Activated T-cell treated with anti-CD3 and anti-CD28 coated beads, Interleukin-2, amount 50 U/mL, for 24 hours (primary cell): ENCODE measurements around the gene CNTNAP2.
"Not testable (repeated sequence)": the region's sequence is repeated elsewhere in the genome, so short reads cannot be mapped to it uniquely, and the experiment has no call there.

Experiments
- DNase-seq: peaks from one replicate; pipeline ENCODE4 v3.0.0-alpha.2; 2020
- H3K27ac Mint-ChIP-seq: 2 replicates; pipeline ENCODE4 v1.8.0; 2020; ENCODE audit warnings: mild to moderate bottlenecking, mixed read lengths
- H3K27me3 Mint-ChIP-seq: 2 replicates; pipeline ENCODE4 v1.8.0; 2020; ENCODE audit warnings: mixed read lengths
- H3K36me3 Mint-ChIP-seq: 2 replicates; pipeline ENCODE4 v1.8.0; 2020; ENCODE audit warnings: low read depth, mixed read lengths
- H3K4me1 Mint-ChIP-seq: 2 replicates; pipeline ENCODE4 v1.8.0; 2020; ENCODE audit warnings: low read depth, mixed read lengths
- H3K4me3 Mint-ChIP-seq: 2 replicates; pipeline ENCODE4 v1.8.0; 2020; ENCODE audit warnings: mild to moderate bottlenecking, moderate library complexity, mixed read lengths
- H3K9me3 Mint-ChIP-seq: 2 replicates; pipeline ENCODE4 v1.8.0; 2020; ENCODE audit warnings: mixed read lengths

Gene CNTNAP2

DNA sequence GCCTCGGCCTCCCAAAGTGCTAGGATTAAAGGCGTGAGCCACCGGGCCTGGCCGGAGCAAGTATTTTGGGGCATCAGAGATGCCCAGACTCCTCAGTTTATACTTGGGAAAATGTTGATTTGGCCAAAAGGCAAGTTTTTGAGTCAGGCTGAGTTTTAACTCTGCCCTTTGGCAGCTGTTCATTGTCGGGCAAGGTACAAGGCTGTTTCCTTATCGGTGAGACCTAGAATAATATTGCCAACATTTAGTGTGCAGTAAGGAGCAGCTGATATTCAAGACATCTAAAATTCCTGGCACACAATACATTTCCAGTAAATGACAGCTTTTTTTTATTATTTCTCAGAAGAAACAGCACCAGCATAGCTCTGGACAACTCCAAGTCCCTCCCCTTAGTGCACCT is 2326.3 kb downstream of the CNTNAP2 start:
- Mint-ChIP-seq H3K36me3 (no peaks in the 10 kb centered on the region), H3K27ac (no peak overlapping the region), H3K4me3 (no peak overlapping the region), H3K9me3 (no peaks in the 10 kb centered on the region), H3K27me3 (no peaks in the 10 kb centered on the region), H3K4me1 (peaks cover 10% of the 10 kb centered on the region)
- DNase-seq = no peak

DNA sequence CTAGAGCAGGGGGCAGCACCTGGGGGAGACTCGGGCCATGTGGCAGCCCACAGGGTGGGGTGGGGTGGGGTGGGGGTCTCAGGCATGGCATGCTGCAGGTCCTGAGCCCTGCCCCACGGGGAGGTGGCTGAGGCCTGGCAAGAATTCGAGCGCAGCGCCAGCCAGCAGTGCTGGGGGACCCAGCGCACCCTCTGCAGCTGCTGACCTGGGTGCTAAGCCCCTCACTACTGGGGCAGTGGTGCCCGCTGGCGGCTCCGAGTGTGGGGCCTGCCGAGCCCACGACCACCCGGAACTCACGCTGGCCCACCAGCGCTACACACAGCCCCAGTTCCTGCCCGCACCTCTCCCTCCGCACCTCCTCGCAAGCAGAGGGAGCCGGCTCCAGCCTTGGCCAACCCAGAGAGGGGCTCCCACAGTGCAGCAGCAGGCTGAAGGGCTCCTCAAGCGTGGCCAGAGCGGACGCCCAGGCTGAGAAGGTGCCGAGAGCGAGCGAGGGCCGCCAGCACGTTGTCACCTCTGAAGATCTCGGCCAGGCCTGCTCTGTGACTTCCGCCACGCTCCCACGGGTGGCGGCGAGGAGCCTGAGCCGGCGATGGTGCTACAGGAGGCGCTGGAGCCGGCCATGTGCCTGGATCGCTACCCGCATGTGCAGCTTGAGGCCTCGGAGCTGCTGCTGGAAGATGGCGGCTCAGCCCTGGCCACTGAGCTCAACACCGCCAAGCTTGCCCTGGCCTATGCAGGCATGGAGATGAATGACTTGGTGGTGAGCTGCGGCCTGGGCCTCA is 2328.9 kb downstream of the CNTNAP2 start:
- H3K9me3 Mint-ChIP-seq = no peaks in the 10 kb centered on the region
- peaks cover 10% of the 10 kb centered on the region for H3K4me1 Mint-ChIP-seq
- H3K4me3 Mint-ChIP-seq = no peak overlapping the region
- H3K27me3 Mint-ChIP-seq = no peaks in the 10 kb centered on the region
- no peak for DNase-seq
- no peak overlapping the region for H3K27ac Mint-ChIP-seq
- H3K36me3 Mint-ChIP-seq = no peaks in the 10 kb centered on the region

DNA sequence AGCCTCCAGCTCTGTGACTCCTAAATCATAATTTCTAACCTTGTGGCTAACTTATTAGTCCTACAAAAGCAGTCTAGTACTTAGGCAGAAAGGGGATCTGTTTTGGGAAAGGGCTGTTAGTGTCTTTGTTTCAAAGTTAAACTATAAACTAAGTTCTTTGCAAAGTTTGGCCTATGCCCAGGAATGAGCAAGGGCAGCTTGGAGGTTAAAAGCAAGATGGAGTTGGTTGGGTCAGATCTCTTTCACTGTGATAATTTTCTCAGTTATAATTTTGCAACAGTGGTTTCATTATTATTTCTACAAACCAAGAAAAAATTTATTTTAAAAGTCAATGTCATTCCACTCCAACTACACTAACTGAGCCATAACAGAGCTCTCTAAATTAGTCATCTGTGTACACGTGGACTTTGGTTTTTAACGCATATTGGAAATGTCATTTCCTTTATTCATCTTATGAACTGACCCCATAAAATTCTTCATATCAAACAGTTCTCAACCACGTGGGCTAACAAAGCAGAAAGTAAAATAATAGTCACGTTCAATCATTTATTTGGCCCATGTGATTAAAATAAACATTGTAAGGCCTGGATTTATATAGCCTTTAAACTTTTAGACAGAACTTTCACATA is 2330.7 kb downstream of the CNTNAP2 start:
- Mint-ChIP-seq H3K9me3 (no peaks in the 10 kb centered on the region), H3K27ac (no peak overlapping the region), H3K4me1 (peaks cover 16% of the 10 kb centered on the region), H3K27me3 (peaks cover 2% of the 10 kb centered on the region), H3K36me3 (no peaks in the 10 kb centered on the region), H3K4me3 (no peak overlapping the region)
- no peak for DNase-seq

DNA sequence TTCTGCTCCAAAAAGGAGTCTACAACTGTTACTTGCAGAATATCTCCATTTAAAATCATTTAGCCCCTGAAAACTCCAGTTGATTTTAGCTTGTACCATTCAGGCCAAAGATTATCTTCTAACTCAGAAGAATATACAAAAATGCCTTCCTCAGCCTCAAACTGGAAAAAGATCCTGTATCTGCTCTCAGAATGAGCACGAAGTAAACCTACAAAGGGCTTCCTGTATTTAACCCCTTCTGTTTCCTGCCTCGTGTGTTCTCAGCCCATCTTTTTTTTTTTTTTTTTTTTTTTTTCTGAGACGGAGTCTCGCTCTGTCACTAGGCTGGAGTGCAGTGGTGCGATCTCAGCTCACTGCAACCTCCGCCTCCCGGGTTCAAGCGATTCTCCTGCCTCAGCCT is 2334.9 kb downstream of the CNTNAP2 start:
- not testable (repeated sequence) for DNase-seq, H3K9me3 Mint-ChIP-seq, H3K4me3 Mint-ChIP-seq, H3K36me3 Mint-ChIP-seq, H3K27me3 Mint-ChIP-seq, H3K27ac Mint-ChIP-seq
- peaks cover 17% of the 10 kb centered on the region for H3K4me1 Mint-ChIP-seq

DNA sequence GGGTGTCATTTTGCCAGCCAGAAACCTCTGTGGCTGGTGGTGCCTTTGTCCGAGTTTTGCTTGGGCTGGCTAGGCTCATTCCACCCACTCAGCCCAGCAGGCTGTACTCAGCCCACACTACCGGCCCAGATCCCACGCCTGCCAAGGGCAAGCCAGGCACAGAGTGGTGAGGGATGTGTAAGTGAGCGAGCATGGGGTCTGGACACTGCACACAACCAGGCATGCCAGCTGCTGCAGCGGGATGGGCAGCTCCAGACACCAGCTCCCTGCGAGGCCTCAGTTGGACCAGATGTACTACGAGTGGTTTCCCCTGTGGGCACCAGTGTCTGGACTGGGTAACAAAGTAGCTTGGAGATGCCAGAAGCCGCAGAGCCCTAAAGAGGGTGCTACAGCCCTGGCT is 2339.8 kb downstream of the CNTNAP2 start:
- no peak for DNase-seq
- H3K4me1 Mint-ChIP-seq = peaks cover 4% of the 10 kb centered on the region
- no peaks in the 10 kb centered on the region for H3K9me3 Mint-ChIP-seq
- H3K27ac Mint-ChIP-seq = no peak overlapping the region
- H3K36me3 Mint-ChIP-seq = no peaks in the 10 kb centered on the region
- no peak overlapping the region for H3K4me3 Mint-ChIP-seq
- peaks cover 10% of the 10 kb centered on the region for H3K27me3 Mint-ChIP-seq

- no peaks in the 10 kb centered on the region for H3K4me1 Mint-ChIP-seq
- DNase-seq = no peak
- peaks cover 7% of the 10 kb centered on the region for H3K27me3 Mint-ChIP-seq
- no peak overlapping the region for H3K27ac Mint-ChIP-seq
- no peak overlapping the region for H3K4me3 Mint-ChIP-seq
- no peaks in the 10 kb centered on the region for H3K9me3 Mint-ChIP-seq
- no peaks in the 10 kb centered on the region for H3K36me3 Mint-ChIP-seq
Observed at GRCh38 chr7:148457310-148457921, 2340.8 kb downstream of the CNTNAP2 start.

DNA sequence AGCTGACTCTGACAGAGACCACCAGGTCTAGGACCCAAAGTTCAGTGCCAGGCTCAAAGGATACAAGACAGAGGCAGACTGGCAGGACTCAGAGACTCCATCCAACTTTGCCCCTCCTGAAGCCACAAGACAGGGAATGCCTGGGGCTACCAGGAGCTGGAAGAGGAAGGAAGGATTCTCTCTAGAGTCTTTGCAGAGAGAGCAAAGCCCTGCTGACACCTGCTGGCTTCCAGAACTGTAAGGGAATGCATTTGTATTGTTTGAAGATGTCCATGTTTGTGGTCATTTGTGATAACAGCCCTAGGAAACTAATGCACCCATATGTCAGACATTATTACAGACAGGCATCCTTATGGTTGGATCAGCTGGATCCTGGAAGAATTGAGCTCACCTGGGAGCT is 2341.7 kb downstream of the CNTNAP2 start:
- H3K4me3 Mint-ChIP-seq = no peak overlapping the region
- no peaks in the 10 kb centered on the region for H3K36me3 Mint-ChIP-seq
- no peaks in the 10 kb centered on the region for H3K9me3 Mint-ChIP-seq
- H3K4me1 Mint-ChIP-seq = no peaks in the 10 kb centered on the region
- no peak overlapping the region for H3K27ac Mint-ChIP-seq
- H3K27me3 Mint-ChIP-seq = peaks cover 5% of the 10 kb centered on the region
- no peak for DNase-seq

DNA sequence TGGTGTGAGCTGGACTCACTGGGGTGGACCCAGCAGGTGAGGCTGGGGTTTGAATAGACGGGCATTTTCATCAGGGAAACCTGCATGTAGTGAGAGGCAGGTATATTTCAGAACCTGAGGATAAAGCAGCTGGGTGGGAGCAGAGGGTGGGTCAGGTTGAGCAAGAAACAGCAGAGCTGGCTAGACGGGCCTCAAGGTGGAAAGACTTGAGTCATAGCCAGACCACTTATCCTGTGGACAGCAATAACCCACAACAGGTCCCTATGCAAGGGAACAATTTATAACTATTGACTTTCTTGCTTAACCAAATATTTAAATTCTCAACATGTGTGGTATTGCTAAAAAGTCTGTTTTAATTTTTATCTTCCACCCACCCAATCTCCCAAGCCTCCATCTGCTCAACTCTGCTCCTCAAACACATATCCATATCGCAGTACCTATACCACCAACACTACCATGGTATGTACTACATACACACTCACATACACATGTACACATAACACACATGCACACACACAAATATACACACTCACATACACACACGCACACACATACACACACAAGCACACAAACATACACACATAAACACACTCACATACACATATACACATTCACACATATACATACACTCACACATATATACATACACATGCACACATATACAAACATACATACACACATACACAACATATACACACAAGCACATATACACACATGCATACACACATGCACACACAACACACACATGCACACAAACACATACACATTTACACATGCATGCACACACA is 2345.0 kb downstream of the CNTNAP2 start:
- H3K9me3 Mint-ChIP-seq = no peaks in the 10 kb centered on the region
- H3K36me3 Mint-ChIP-seq = no peaks in the 10 kb centered on the region
- no peak for DNase-seq

GRCh38 chr7:148462774-148463173 is 2346.2 kb downstream of the CNTNAP2 start:
- not testable (repeated sequence) for H3K27me3 Mint-ChIP-seq, H3K9me3 Mint-ChIP-seq, H3K36me3 Mint-ChIP-seq, H3K4me3 Mint-ChIP-seq, H3K27ac Mint-ChIP-seq, H3K4me1 Mint-ChIP-seq, DNase-seq

More for the DNA sequence above, 2345.0 kb downstream of the CNTNAP2 start:
- Mint-ChIP-seq H3K4me1 (no peaks in the 10 kb centered on the region), H3K27ac (no peak overlapping the region), H3K27me3 (peaks cover 3% of the 10 kb centered on the region), H3K4me3 (no peak overlapping the region)

GRCh38 chr7:148463210-148463609 is 2346.6 kb downstream of the CNTNAP2 start:
- Mint-ChIP-seq H3K4me1 (no peaks in the 10 kb centered on the region), H3K27ac (no peak overlapping the region), H3K9me3 (no peaks in the 10 kb centered on the region), H3K27me3 (no peaks in the 10 kb centered on the region), H3K4me3 (no peak overlapping the region), H3K36me3 (no peaks in the 10 kb centered on the region)
- no peak for DNase-seq

- no peak for DNase-seq
- Mint-ChIP-seq H3K4me3 (no peak overlapping the region), H3K9me3 (no peaks in the 10 kb centered on the region), H3K4me1 (no peaks in the 10 kb centered on the region), H3K27me3 (no peaks in the 10 kb centered on the region), H3K27ac (no peak overlapping the region), H3K36me3 (no peaks in the 10 kb centered on the region)
Observed at GRCh38 chr7:148464947-148465346, 2348.3 kb downstream of the CNTNAP2 start.

DNA sequence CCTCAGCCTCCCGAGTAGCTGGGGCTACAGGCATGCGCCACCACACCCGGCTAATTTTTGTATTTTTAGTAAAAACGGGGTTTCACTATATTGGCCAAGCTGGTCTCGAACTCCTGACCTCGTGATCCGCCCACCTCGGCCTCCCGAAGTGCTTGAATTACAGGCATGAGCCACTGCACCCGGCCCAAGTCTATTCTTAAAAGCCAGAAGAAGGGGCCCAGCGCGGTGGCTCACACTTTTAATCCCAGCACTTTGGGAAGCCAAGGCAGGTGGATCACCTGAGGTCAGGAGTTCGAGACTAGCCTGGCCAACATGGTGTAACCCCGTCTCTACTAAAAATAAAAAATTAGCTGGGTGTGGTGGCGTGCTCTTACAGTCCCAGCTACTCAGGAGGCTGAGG is 2348.8 kb downstream of the CNTNAP2 start:
- not testable (repeated sequence) for H3K27me3 Mint-ChIP-seq, H3K27ac Mint-ChIP-seq, H3K9me3 Mint-ChIP-seq, H3K4me3 Mint-ChIP-seq, H3K4me1 Mint-ChIP-seq, DNase-seq, H3K36me3 Mint-ChIP-seq

DNA sequence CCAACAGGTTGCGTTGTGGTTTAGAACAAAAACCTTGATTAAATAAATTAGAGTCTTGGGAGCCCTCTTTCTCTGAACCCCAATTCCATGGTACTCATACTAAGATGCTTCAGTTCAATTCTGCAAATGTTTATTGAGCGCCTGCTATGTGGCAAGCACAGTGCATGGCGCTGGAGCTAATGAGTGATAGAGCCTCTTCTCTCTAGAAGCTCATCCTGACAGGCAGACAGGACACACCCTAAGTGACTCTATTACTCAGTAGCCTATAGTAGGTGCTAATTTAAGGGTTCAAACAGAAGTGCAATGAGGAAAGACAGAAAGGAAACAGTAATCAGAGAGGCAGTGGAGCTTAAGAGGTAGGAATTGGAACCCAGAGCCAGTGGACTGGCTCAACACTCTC is 2349.5 kb downstream of the CNTNAP2 start:
- DNase-seq = no peak
- Mint-ChIP-seq H3K27me3 (no peaks in the 10 kb centered on the region), H3K9me3 (no peaks in the 10 kb centered on the region), H3K4me3 (no peak overlapping the region), H3K4me1 (no peaks in the 10 kb centered on the region), H3K27ac (no peak overlapping the region), H3K36me3 (no peaks in the 10 kb centered on the region)

GRCh38 chr7:148468700-148469098 is 2352.1 kb downstream of the CNTNAP2 start:
- Mint-ChIP-seq H3K36me3 (no peaks in the 10 kb centered on the region), H3K4me3 (no peak overlapping the region), H3K9me3 (no peaks in the 10 kb centered on the region), H3K27me3 (peaks cover 15% of the 10 kb centered on the region), H3K27ac (no peak overlapping the region), H3K4me1 (no peaks in the 10 kb centered on the region)
- DNase-seq = no peak
